Stimulated activated naive CD4-positive, alpha-beta T cell treated with Interleukin-2 at 50 U/mL for 16 hours (primary cell): ENCODE measurements around the gene SORCS2.
"Not testable (repeated sequence)": the region's sequence is repeated elsewhere in the genome, so short reads cannot be mapped to it uniquely, and the experiment has no call there.

Experiments used
- DNase-seq: peaks from one replicate; lab custom pipeline; 2025; lab: John Stamatoyannopoulos, UW

The SORCS2 gene

GRCh38 chr4:7160439-7160838 lies 31.9 kb upstream of the SORCS2 start:
- no peak for DNase-seq

- DNase-seq, result no peak
Measured at GRCh38 chr4:7160951-7161440, 31.3 kb upstream of the SORCS2 start.

- no peak for DNase-seq
Measured at GRCh38 chr4:7161721-7162214, 30.6 kb upstream of the SORCS2 start.

- DNase-seq, result not testable (repeated sequence)
Measured at GRCh38 chr4:7165056-7165873, 27.1 kb upstream of the SORCS2 start.

- DNase-seq, result no peak
Measured at GRCh38 chr4:7165874-7166201, 26.5 kb upstream of the SORCS2 start.

- DNase-seq, result no peak
Measured at GRCh38 chr4:7166237-7166636, 26.1 kb upstream of the SORCS2 start.

- DNase-seq, result no peak
Measured at GRCh38 chr4:7166981-7167700, 25.2 kb upstream of the SORCS2 start.

GRCh38 chr4:7167706-7168105 lies 24.6 kb upstream of the SORCS2 start:
- no peak for DNase-seq

- no peak for DNase-seq
Measured at GRCh38 chr4:7168106-7168505, 24.2 kb upstream of the SORCS2 start.

GRCh38 chr4:7169134-7169533 lies 23.2 kb upstream of the SORCS2 start:
- no peak for DNase-seq

GRCh38 chr4:7170012-7170411 lies 22.3 kb upstream of the SORCS2 start:
- DNase-seq, result no peak

GRCh38 chr4:7171191-7171900 lies 21.0 kb upstream of the SORCS2 start:
- DNase-seq, result no peak

- no peak for DNase-seq
Measured at GRCh38 chr4:7172508-7172907, 19.8 kb upstream of the SORCS2 start.

GRCh38 chr4:7172946-7173345 lies 19.4 kb upstream of the SORCS2 start:
- no peak for DNase-seq

- no peak for DNase-seq
Measured at GRCh38 chr4:7173841-7174449, 18.4 kb upstream of the SORCS2 start.

GRCh38 chr4:7179158-7179557 lies 13.2 kb upstream of the SORCS2 start:
- DNase-seq, result no peak

- DNase-seq, result no peak
Measured at GRCh38 chr4:7180938-7181337, 11.4 kb upstream of the SORCS2 start.

GRCh38 chr4:7182616-7183015 lies 9.7 kb upstream of the SORCS2 start:
- no peak for DNase-seq

- DNase-seq, result no peak
Measured at GRCh38 chr4:7183161-7183560, 9.2 kb upstream of the SORCS2 start.

- no peak for DNase-seq
Measured at GRCh38 chr4:7183780-7184460, 8.4 kb upstream of the SORCS2 start.

- no peak for DNase-seq
Measured at GRCh38 chr4:7185487-7186030, 6.8 kb upstream of the SORCS2 start.
